VCaP (cell line): ENCODE data around the gene POT1.

Source experiments
- H3K27ac ChIP-seq: fragments of 450-650 bp; 2 replicates; pipeline ENCODE4 v1.5.1; 2017
- CTCF ChIP-seq: fragments of 450-650 bp; conservative IDR thresholded peaks from 2 replicates; pipeline ENCODE4 v1.5.1; 2017; ENCODE audit warnings: mild to moderate bottlenecking, moderate library complexity

POT1 gene

GRCh38 chr7:124773339-124773738 is 156.3 kb downstream of the POT1 start:
- TF ChIP-seq CTCF: no peak
- H3K27ac ChIP-seq: no peak overlapping the region
